GM20431 (cell line): Measurements from ENCODE around the gene EIF6.

ENCODE experiments used
- in situ Hi-C: fragments of 300-500 bp; cut with MseI, MboI; formaldehyde crosslinking; loops from one replicate; pipeline ENCODE4 v1.15.0; 2020; ENCODE audit warnings: low sequenced_read_pairs; ENCODE audit not compliant: unreplicated experiment

The EIF6 gene

DNA sequence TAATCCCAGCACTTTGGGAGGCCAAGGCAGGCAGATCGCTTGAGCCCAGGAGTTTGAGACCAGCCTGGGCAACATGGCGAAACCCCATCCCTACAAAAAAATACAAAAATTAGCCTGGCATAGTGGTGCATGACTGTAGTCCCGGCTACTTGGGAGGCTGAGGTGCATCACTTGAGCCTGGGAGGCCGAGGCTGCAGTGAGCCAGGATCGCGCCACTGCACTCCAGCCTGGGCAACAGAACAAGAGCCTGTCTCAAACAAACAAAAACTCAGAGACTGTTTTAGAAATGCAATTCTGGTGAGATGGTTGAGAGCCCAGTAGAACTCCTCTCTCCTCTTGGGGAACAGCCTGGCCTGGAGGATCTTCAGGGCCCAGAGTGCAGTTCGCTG, 31.1 kb upstream of the EIF6 start:
- in situ Hi-C loops, result loop anchor here (10.0 to 25.0 kb wide), 2 partner anchors 119 to 197 kb away; partner anchors contain the start of gene GDF5

DNA sequence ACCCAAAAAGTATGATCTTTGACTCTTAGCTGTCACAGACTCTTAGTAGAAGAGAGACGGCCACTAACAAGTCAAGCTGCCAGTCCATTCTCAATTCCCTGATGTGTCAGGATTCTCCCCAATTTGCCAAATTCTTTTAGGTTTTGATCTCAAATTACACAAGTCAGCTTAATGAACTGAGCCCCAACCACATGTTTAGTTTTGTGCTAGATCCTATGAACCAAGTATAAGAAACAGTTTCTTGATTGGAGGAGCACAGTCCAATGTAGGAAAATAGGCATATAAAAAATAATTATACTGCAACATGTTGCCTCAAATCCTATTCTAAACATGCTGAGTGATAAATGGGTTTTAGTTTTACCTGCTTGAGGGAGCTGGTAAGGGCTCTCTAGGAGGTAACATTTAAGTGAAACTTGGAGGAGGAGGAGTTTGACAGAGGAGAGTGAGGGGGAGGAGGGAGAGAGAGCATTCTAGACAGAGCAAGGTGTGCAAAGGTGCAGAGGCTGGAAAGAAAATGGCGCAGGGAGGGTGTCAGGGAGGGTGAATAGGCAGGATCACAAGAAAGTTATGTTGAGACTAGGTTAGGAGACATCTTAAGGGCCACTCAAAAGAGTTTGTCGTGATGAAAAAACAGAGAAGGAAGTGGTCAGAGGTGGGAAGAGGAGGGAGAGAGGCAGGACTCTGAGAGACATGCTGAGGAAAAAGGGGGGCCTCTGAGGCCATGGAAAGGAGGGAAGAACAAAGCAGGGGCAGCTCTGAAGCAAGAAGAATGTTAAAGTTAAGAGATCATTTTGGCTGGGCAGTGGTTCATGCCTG, 30.5 kb upstream of the EIF6 start:
- in situ Hi-C loops, result loop anchor here (10.0 to 25.0 kb wide), 2 partner anchors 120 to 197 kb away; partner anchors contain the start of gene GDF5

GRCh38 chr20:35312318-35312717, 27.7 kb upstream of the EIF6 start:
- in situ Hi-C loops, result loop anchor here (10.0 to 25.0 kb wide), 2 partner anchors 122 to 200 kb away; partner anchors contain the start of gene GDF5

DNA sequence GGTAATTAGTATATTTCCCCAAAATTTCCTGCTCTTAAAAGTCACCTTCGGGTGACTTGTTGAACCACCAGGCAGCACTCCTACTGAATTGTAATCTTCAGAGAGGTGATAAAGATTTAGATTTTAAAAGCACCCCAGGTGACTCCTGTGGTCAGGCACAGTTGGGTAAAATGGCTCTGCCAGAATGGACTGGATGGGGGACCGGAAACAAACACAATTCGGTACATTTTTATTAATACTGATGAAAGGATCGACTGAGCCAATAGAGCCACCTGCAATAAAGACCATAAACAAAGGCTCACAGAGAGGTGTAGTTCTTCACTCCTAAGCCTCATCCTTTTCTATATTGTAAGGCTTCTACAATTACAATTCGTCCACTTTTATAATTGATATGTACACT, 27.2 kb upstream of the EIF6 start:
- in situ Hi-C loops, result loop anchor here (10.0 to 25.0 kb wide), 2 partner anchors 123 to 200 kb away; partner anchors contain the start of gene GDF5

DNA sequence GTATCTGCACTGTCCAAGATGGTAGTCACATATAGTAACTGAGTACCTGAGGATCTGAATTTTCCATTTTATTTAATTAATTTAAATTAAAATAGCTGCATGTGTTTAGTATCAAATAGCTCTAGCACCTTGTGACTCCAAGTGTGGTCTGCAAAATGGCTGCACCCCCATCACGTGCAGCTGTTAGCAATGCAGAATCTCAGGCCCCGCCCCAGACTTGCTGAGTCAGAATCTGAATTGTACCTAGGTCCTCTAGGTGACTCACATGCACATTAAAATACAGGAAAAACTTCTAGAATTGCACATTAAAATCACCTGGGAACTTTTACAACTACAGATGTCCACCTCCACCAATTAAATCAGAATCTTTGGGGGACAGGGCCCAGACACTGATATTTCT, 26.8 kb upstream of the EIF6 start:
- in situ Hi-C loops, result loop anchor here (10.0 to 25.0 kb wide), 2 partner anchors 123 to 201 kb away; partner anchors contain the start of gene GDF5

DNA sequence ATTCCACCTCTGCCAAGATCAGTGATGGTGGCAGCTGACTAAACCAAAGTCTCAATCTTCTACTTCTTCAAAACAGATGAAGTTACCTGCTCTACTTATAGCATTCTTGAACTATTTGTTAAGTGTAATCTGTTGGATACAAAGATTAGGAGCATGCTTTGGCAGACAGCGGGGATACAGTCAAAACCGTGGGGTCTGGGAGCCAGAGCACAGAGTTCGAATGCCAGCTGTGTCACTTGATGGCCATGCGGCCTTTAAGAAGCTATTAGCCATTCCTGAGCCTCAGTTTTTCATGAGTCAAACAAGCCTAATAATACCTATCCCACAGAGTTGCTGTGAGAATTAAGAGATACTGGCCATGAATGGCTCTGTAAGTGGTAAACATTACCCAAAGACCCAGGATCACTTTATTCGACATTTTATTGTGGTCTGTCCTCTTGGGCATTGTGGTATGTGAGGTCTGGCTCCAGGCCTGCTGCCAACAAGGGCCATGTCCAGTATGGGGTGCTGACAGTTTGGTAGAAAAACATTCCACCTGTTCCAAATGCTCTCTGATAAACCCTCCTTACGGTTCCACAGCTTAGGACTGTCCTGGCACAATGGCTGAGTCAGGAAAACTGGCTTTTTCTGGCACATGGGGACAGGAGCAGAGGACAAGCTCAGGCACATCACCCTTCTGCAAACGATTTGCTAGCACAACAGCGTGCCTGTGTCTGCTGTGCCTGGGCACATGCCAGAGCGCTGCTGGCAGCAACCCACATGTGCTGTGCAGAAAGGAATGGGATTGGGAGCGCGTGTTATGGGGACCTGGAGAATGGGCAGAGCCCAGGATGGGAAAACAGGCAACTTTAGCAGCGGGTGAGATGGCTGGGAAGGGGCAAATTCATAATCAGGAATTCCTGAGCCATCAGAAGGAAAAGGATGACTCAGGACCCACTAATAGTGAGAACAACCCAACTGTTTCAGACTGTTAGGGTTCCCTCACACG, 23.4 kb upstream of the EIF6 start:
- in situ Hi-C loops, result loop anchor here (25.0 kb wide), 1 partner anchor 204 kb away; no protein-coding TSS in a partner anchor

DNA sequence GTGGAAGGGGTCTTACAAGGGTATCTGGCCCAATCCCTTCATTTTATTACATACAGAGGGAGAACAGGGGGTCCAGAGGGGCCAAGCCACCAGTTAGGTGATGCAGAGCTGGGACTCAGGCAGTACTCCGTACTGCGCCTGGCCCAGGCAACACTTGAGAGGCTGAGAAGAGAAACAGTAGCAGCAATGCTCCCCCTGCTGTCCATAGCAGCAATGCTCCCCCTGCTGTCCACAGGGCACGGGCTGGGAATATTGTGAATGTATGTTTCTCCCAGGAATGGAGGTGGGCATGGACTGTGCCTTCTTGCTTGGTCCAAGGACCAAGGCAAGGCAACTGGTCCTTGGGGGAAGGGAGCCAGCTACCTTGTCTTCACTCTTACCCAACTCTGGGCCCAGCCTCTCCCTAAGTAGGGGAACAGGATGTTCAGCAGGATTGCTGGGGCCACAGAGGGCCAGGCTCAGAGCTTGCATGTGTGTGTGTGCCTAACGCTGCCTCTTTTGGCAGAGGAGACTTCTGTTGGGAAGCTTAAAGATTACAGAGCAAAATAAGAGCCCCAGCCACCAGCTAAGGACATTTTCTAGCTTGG, 22.5 kb upstream of the EIF6 start:
- in situ Hi-C loops, result loop anchor here (25.0 kb wide), 1 partner anchor 205 kb away; no protein-coding TSS in a partner anchor

GRCh38 chr20:35305682-35306556, 21.3 kb upstream of the EIF6 start:
- in situ Hi-C loops, result loop anchor here (25.0 kb wide), 1 partner anchor 206 kb away; no protein-coding TSS in a partner anchor

DNA sequence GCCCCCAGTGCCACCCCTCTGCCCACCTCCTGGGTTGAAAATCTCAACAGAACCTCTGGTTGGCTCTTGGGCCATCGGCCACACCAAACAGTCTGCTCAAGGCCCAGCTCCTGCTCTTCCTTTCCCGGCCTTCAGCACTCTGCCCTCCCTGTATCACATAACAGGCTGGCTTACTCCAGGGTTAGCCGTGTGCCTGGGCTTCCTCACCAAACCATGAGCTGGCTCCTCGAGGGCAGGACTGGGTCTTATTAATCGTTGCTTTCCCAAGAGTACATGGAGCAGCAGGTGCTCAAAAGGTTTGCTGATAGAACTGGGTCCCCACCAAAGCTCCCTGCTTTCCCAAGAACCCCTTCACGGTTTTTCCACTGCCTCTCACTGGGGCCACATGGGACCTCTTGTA, 20.4 kb upstream of the EIF6 start:
- in situ Hi-C loops, result loop anchor here (25.0 kb wide), 1 partner anchor 207 kb away; no protein-coding TSS in a partner anchor

DNA sequence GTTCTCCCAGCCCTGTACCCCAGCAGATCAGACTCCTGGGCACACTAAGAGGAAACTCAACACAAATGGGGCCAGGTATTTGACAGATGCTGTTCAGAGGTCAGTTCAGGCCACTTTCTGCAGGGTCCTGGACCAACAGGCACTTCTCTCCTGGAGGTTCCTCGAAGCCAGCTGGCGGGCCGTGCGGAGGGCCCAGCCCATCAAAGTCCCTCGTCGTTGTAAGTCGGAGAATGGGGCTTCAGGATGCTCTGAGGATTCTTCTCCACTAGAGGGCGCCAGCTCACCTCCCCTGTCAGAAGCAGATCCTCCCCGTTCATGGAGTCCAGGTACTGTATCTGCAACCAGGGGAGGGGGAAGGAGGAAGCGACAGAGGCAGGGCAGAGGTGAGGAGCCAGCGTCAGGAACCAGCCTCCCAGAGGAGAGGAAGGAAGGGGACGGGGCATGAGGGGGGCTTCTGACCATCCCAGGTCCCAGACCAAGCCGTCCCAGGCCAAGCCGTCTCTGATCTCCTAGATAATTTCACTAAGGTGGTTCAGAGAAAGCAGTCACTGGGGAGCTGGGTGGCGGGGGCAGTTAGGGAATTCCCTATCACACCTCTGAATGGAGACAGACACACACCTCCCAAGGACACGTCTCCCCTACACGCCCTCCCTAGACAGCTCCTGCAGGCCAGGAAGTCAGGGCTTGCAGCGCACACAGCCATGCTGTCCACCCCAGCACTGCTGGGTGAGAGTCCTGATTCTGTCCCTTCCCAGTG, 19.3 kb upstream of the EIF6 start:
- in situ Hi-C loops, result loop anchor here (25.0 kb wide), 1 partner anchor 208 kb away; no protein-coding TSS in a partner anchor

GRCh38 chr20:35303382-35303734, 18.8 kb upstream of the EIF6 start:
- in situ Hi-C loops, result loop anchor here (25.0 kb wide), 1 partner anchor 209 kb away; no protein-coding TSS in a partner anchor

DNA sequence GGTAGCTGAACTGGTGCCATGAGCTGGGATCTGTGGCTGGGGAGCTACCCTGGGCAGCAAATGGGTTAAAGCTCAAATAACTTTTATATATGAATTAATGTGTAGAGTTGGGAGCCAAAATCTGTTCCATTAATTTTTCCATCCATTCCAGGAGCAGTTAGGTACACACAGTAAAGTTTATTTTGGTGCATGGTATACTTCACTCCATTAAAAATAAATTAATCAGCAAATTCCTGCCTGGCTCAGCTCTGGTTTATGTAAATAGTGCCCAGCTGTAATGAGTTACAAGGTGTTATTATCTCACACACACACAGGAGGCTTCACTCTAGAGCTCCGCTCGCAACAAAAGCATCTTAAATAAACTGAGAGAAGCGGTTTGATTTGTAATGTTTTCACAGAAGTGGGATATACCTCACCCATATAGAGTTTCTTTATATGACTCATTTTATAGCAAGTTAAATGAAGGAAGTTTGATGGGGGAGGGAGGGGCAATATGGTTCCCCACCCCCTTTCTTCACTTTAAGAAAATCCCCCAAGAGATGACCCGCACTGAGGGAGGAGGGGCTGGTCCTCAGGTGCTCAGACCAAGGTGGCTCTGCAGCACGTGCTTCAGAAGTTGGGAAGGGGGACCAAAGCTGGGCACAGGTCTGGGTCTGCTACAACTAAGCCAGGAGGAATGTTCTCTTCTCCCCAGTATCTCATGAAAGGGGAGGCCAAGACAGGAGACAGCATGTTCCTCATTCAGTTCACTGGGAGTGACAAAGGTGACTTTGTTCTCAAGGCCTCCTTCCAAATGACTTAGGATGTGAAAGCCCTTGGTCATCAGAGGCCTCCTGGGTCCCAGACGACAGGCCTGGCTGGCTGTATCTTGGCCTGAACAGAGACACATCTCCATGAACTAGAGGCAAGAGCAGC, 18.1 kb upstream of the EIF6 start:
- in situ Hi-C loops, result loop anchor here (25.0 kb wide), 1 partner anchor 210 kb away; no protein-coding TSS in a partner anchor

DNA sequence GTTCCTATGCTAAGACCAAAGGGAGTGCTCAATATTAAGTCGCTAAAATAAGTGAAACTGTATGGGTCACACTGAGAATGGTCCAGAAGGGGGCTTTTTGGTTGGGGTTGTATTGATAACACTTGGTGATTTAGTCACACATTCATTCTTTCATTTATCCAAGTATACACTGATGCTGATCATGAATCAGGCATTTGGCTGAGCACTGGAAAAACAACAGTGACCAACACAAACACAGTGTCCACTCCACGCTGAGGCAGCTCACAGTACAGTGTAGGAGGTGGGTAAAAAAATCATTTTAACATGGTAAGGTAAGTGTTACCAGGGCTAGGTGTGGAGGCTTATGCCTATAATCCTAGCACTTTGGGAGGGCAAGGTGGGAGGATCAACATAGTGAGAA, 16.9 kb upstream of the EIF6 start:
- in situ Hi-C loops, result loop anchor here (25.0 kb wide), 1 partner anchor 211 kb away; no protein-coding TSS in a partner anchor

DNA sequence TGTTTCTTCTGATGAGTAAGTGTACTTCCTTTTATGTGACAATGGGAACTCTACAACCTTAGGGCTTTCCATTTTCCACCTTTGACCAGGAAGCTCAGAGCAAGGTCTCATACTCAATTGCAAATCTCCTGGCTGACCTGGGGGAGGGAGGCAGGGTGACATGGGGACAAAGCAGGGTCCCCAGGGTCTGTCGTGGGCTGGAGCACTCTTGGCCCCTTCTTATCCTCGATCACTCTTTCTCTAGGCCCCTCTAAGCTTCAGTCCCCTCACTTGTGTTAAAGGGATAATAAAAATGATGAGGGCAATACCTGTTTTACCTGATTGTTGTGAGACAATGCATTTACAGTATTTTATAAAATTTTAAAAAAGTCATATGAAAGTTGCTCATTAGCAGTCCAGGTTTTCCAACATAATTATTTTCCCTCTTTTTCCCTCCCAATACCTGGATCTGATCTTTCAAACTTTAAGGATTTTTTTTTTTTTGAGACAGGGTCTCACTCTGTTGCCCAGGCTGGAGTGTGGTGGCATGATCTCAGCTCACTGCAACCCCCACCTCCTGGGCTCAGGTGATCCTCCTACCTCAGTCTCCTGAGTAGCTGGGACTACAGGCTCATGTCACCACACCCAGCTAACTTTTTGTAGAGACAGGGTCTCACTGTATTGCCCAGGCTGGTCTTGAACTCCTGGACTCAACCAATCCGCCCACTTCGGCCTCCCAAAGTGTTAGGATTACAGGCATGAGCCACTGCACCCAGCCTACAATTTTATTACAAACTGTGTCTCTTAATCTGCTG, 16.1 kb upstream of the EIF6 start:
- in situ Hi-C loops, result loop anchor here (25.0 kb wide), 1 partner anchor 212 kb away; no protein-coding TSS in a partner anchor

DNA sequence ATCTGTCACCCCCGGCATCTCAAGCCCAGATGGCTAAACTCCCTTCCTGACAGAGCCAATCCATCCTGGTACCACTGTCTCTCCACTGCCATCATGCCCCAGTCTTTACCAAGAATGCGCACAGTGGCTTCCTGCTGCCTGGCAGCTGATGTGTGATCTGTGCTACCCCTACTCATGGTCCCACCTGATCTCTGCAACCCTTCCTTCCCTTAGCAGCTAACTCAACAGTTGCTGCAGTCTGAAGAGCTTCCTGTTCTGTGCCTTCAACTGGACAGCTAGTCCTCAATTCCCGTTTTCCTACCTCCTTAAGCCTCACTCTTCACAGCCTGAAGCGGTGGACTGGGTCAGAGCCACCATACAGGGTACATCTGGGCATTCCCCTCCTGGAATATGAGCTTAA, 15.2 kb upstream of the EIF6 start:
- in situ Hi-C loops, result loop anchor here (25.0 kb wide), 1 partner anchor 213 kb away; no protein-coding TSS in a partner anchor

DNA sequence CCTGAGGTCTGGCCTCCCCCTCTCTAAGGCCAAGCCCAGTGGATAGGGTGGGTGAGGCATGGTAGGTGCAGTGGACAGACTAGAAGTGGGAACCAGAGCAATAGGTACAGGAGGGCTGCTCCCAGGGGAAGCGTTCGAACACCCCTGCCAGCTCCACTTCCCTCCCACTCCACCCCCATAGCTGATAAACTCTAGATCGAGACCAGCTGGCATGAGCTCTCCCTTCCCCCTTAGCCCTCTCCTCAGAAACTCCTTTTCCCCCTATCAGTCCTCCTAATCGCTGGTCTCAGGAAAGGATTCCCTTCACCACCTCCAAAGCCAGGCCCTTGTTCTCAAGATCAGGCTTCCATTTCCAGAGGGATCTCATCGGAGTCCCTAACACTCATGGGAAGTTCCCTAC, 13.7 kb upstream of the EIF6 start:
- in situ Hi-C loops, result no loop called here
